ENCODE results near the gene CD209.

GRCh38 chr19:7701049-7701653 lies 46.2 kb downstream of the CD209 start:
- TF ChIP-seq POLR2AphosphoS5 (IDR thresholded peaks at IDR 0.05; ENCODE audit: insufficient read depth, low read depth, low read length) (no peak), POLR2A (IDR thresholded peaks at IDR 0.05; ENCODE audit: low read depth, low read length) (no peak), CTCF (IDR thresholded peaks at IDR 0.05; ENCODE audit: extremely low read depth in 1 of 2, insufficient read depth in 1 of 2, low read depth in 1 of 2, low read length in 2 of 2) (no peak), JUN (IDR thresholded peaks at IDR 0.05; ENCODE audit: borderline replicate concordance, insufficient read depth, insufficient read length, low read depth) (no peak), GATA2 (IDR thresholded peaks at IDR 0.05; ENCODE audit: insufficient read depth, insufficient read length, low read depth, low read length) (no peak), EZH2 (IDR thresholded peaks at IDR 0.05; ENCODE audit: borderline replicate concordance, low read depth, low read length, severe bottlenecking) (no peak), MAX (IDR thresholded peaks at IDR 0.05; ENCODE audit: insufficient read depth, insufficient read length) (no peak), MYC (IDR thresholded peaks at IDR 0.05; ENCODE audit: low read depth, low read length) (no peak), FOS (IDR thresholded peaks at IDR 0.05; ENCODE audit: borderline replicate concordance, insufficient read depth, low read length) (no peak)

Measured in endothelial cell of umbilical vein (primary cell).